Heart right ventricle (tissue), 16 donors: ENCODE measurements around the gene ATOH1. TPM values are rescaled to one million over a fixed set of nuclear protein-coding genes. Genes with fewer than 3 reads are reported as not detected.

Experiments used
- ATAC-seq, 8 donors: fragments of 200-7000 bp; cut with Tn5 transposase; one replicate each; pipeline ENCODE4 v1.9.1; 2020; ENCODE audit warnings: mild to moderate bottlenecking in 8 of 8, moderate library complexity in 8 of 8, moderate number of reproducible peaks in 1 of 8
- DNase-seq, 2 donors: peaks; one replicate each; pipeline ENCODE4 v3.0.0-alpha.2; 2020
- H3K27ac ChIP-seq, 10 donors: fragments of 200-600 bp; sonication (generic) in 2 of 10; one replicate each; pipeline versions ENCODE4 v1.5.0 to v1.8.0; 2020 to 2022; ENCODE audit warnings: mild to moderate bottlenecking in 3 of 10
- H3K27me3 ChIP-seq, 7 donors: fragments of 200-600 bp; one replicate each; pipeline ENCODE4 v1.8.0; 2021 to 2022; ENCODE audit warnings: mild to moderate bottlenecking in 2 of 7
- H3K36me3 ChIP-seq, 9 donors: fragments of 200-600 bp; sonication (generic) in 1 of 9; one replicate each; pipeline versions ENCODE4 v1.5.0 to v1.8.0; 2020 to 2022; ENCODE audit warnings: mild to moderate bottlenecking in 2 of 9
- H3K4me1 ChIP-seq, 9 donors: fragments of 200-600 bp; sonication (generic) in 1 of 9; one replicate each; pipeline versions ENCODE4 v1.5.0 to v1.8.0; 2020 to 2022; ENCODE audit warnings: mild to moderate bottlenecking in 4 of 9
- H3K4me3 ChIP-seq, 10 donors: fragments of 200-600 bp; sonication (generic) in 2 of 10; one replicate each; pipeline versions ENCODE4 v1.5.0 to v1.8.0; 2020 to 2022; ENCODE audit warnings: mild to moderate bottlenecking in 7 of 10, moderate library complexity in 2 of 10
- H3K9me3 ChIP-seq, 11 donors: fragments of 200-600 bp in 10 of 11; sonication (generic) in 2 of 11; one replicate each; pipeline versions ENCODE4 v1.5.0 to v1.8.0; 2013 to 2022; ENCODE audit warnings: mild to moderate bottlenecking in 2 of 11, control low read depth in 1 of 11, moderate library complexity in 1 of 11
- CTCF ChIP-seq, 9 donors: fragments of 200-600 bp; sonication (generic) in 2 of 9; IDR thresholded peaks; one replicate each; pipeline versions ENCODE4 v1.5.0 to v1.8.0; 2021 to 2022; ENCODE audit warnings: antibody characterized with exemption in 9 of 9, mild to moderate bottlenecking in 5 of 9, moderate library complexity in 1 of 9
- WGBS, 2 donors: extraction: QIAGEN DNeasy Blood & Tissue Kit; methylation state at CpG; one replicate each; pipeline ENCODE4 v1.1.7; 2013; ENCODE audit warnings: inconsistent platforms in 1 of 2; 5-methylcytosine and 5-hydroxymethylcytosine counted together
- intact Hi-C, 10 donors: fragments of 100-400 bp; cut with DNase I; formaldehyde crosslinking; loops; one replicate each; pipeline versions ENCODE4 v1.11.1 to v1.14.2; 2022
- long read RNA-seq, 3 donors: library from polyadenylated mRNA; unstranded; transcript quantifications; one replicate each; pipeline ENCODE4 v2.0.0, GENCODE V29; 2020 to 2021
- polyA plus RNA-seq, 2 donors: library from polyadenylated mRNA; stranded (reverse); fragments of 200-250 nt; gene quantifications; one replicate each; pipeline ENCODE4 v1.2.3, GENCODE V29; 2013
- total RNA-seq, 10 donors: library from RNA; stranded (reverse); fragmentation: NEBNext Ultra II Directional in 3 of 10; extraction: Animal tissue kit (Norgen Biotek cat#: 25700) in 3 of 10; gene quantifications; one replicate each; pipeline versions ENCODE4 v1.2.1 to v1.2.4, GENCODE V29; 2021 to 2023
- donor health status: Arrhythmogenic right ventricular cardiomyopathy.
- donor health status: ischemic (EF 13 %, LVEDD 7.1; RV severe dilation, severe dysfunction).
- donor health status: healthy with polysubstance abuse.
- donor health status: DM: no; HTN: yes; CAD: no.
- donor health status: DM: no; HTN: no; CAD: no.
- donor health status: ischemic (EF 25% LVEDD 6.9; RV normal size, moderate dysfunction).
- donor health status: ischemic (EF 25% LVEDD 5.7; RV mildly dilated, moderate dysfunction).
- donor health status: healthy.
- donor health status: DM: yes; HTN: yes; CAD: no.
- donor health status: Ischemic cardiomyopathy.
- donor health status: ischemic (EF 35%, LVEDD 5.7; RV mildly dilated, moderate dysfunction).
- donor health status: nonischemic (EF 11% LVEDD 7.7; RV severe dilation, severe dysfunction).
- donor health status: DM: yes; HTN: yes; CAD: no.
- donor health status: PGD.
- donor health status: ischemic (EF 29% LVEDD 5.4; RV normal size, mild dysfunction).
- donor health status: nonischemic (EF 23%, LVEDD 6.1; RV moderate dilation, normal function).

ATOH1 gene
- total RNA-seq (not detected), polyA plus RNA-seq (not detected)
- long read RNA-seq, donor 1, result 0 reads
- long read RNA-seq, donor 2, result 0 reads
- long read RNA-seq, donor 3, result 0 reads

GRCh38 chr4:93828332-93828994 is at the start of gene ATOH1:
Gene ATOH1, plus strand, starts transcription at chr4:93828753. Its CDS starts 174 bp downstream, at chr4:93828927.
- TF ChIP-seq CTCF (IDR thresholded peaks at IDR 0.05), result no peak
- no peaks in the 10 kb centered on the region for H3K36me3 ChIP-seq
- H3K27me3 ChIP-seq, result peaks cover 19 to 91% (median 82%) of the 10 kb centered on the region in 7 donors
- no peak within 1 kb of the TSS for H3K27ac ChIP-seq
- H3K4me1 ChIP-seq, result peaks cover 8 to 38% (median 22%) of the 10 kb centered on the region in 9 donors
- WGBS, 2 donors, result 0 to 1% methylated on average over 46 of the region's 46 CpGs
- DNase-seq, result peak in 1 of 2 donors; percentile 21
- H3K4me3 ChIP-seq, result peak within 1 kb of the TSS; percentile 16 to 46 (median 32)
- intact Hi-C loops, result no loop called here
- H3K9me3 ChIP-seq, result no peaks in the 10 kb centered on the region
- ATAC-seq, result peak; percentile 38 to 66 (median 58)

DNA sequence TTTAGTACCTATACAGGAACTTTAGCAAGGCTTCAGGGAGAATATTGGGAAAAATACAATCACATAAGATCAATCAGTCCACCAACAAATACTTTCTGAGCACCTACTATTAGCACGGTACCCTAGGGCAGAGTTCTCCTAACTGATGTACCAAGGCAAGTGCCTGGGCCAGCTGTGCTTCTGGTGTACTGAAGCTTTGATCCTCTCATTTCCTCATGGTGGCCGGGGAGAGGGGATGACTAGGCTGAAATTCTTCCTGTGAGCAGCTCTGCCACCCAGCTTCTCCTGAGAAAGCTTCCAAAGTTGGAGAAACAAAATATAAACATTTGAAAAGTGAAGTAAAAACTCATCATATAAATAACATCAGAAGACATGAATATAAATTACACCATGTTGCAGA is 49.3 kb upstream of the ATOH1 start:
- Histone ChIP-seq H3K27me3 (peaks cover 0 to 11% (median 0%) of the 10 kb centered on the region in 7 donors), H3K36me3 (no peaks in the 10 kb centered on the region), H3K27ac (no peak overlapping the region), H3K4me3 (no peak overlapping the region), H3K4me1 (no peaks in the 10 kb centered on the region), H3K9me3 (no peaks in the 10 kb centered on the region)
- 68 to 73% methylated on average over 2 of the region's 2 CpGs for WGBS, 2 donors
- DNase-seq, result no peak
- ATAC-seq, result no peak
- no peak for TF ChIP-seq CTCF (IDR thresholded peaks at IDR 0.05)
- intact Hi-C loops, result no loop called here

GRCh38 chr4:93780080-93780479 is 48.5 kb upstream of the ATOH1 start:
- Histone ChIP-seq H3K27ac (no peak overlapping the region), H3K36me3 (no peaks in the 10 kb centered on the region), H3K9me3 (no peaks in the 10 kb centered on the region), H3K27me3 (peaks cover 0 to 11% (median 0%) of the 10 kb centered on the region in 7 donors), H3K4me3 (no peak overlapping the region), H3K4me1 (no peaks in the 10 kb centered on the region)
- TF ChIP-seq CTCF (IDR thresholded peaks at IDR 0.05), result no peak
- DNase-seq (no peak), ATAC-seq (no peak)
- WGBS, 2 donors, result 82 to 85% methylated on average over 5 of the region's 5 CpGs
- intact Hi-C loops, result no loop called here

- no peaks in the 10 kb centered on the region for H3K4me1 ChIP-seq
- H3K9me3 ChIP-seq, result no peaks in the 10 kb centered on the region
- ATAC-seq (no peak), DNase-seq (no peak)
- no peak overlapping the region for H3K4me3 ChIP-seq
- TF ChIP-seq CTCF (IDR thresholded peaks at IDR 0.05), result no peak
- intact Hi-C loops, result no loop called here
- H3K27me3 ChIP-seq, result peaks cover 0 to 9% (median 0%) of the 10 kb centered on the region in 7 donors
- no peak overlapping the region for H3K27ac ChIP-seq
- H3K36me3 ChIP-seq, result no peaks in the 10 kb centered on the region
- WGBS, 2 donors, result 91 to 95% methylated on average over 9 of the region's 9 CpGs
These were observed 47.4 kb upstream of the ATOH1 start for GRCh38 chr4:93781198-93781597.
